PC-3 (cell line): ENCODE data around the gene PSEN2.

Experiments used
- CTCF ChIP-seq: fragments of 300-600 bp; sonication (generic); conservative IDR thresholded peaks from 2 replicates; pipeline ENCODE4 v1.5.1; 2017; ENCODE audit warnings: antibody characterized with exemption, low read depth, mild to moderate bottlenecking, low read length
- EZH2 ChIP-seq: fragments of 300-600 bp; sonication (generic); IDR thresholded peaks from one replicate; pipeline ENCODE4 v1.6.1; 2017; ENCODE audit warnings: antibody characterized with exemption, mild to moderate bottlenecking, low read length; ENCODE audit not compliant: unreplicated experiment

DNA sequence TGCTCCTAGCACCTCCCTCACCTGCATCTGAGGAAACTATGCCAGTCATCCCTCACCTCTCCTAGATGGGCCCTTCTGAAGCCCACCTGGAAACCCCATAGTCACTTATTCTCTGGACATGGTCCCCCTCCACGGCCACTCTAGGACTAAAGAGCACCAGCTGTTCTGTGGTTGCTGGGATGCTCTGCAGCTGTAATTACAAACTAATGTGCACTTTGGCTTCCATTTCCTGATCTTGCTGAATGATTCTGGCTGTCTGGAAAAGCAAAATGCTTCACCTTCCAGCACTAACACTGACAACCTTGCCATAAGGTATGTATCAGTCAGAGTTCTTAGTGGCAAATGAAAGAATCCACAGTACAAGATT is 48.7 kb upstream of the PSEN2 start:
- TF ChIP-seq CTCF (no peak), EZH2 (no peak)
